ENCODE data around the gene ZSCAN23. TPM values are rescaled to one million over a fixed set of nuclear protein-coding genes. Genes with fewer than 3 reads are reported as not detected.

Gene ZSCAN23
- total and polyA plus RNA-seq, 2 of the 8 experiments (the other 6 are each of a cell fraction or from before 2014, with no cell fraction given), result 0.74 to 5.3 TPM

DNA sequence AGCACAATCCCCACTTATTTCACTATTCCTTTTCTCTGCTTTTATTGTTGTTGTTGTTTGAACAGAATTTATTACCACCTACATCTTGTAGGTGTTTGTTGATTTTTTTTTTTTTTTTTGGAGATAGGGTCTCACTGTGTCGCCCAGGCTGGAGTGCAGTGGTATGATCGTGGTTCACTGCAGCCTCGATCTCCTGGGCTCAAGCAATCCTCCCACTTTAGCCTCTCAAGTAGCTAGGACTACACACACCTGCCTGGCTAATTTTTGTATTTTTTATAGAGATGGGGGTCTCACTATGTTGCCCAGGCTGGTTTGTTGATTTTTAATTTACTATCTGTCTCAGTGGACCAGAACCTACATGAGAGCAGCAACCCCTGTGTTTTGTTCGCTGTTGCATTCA is 47.4 kb downstream of the ZSCAN23 start:
- DNase-seq (ENCODE audit: low read depth in 1 of 2, low spot score in 2 of 2) (no peak), FAIRE-seq (no peak)
- Histone ChIP-seq H2BK15ac (ENCODE audit: low read length) (no peak overlapping the region), H3K4ac (replicated peaks; ENCODE audit: insufficient read length, low read depth, low read length) (no peak overlapping the region), H3K23ac (ENCODE audit: insufficient read length) (no peak overlapping the region), H4K20me1 (replicated peaks in 1 of 2; ENCODE audit: control insufficient read depth in 1 of 2, insufficient read depth in 2 of 2, low read length in 2 of 2) (peaks cover 3 to 5% of the 10 kb centered on the region in 2 experiments), H3K18ac (ENCODE audit: extremely low read depth, low read length) (no peak overlapping the region), H3K27me3 (replicated peaks in 1 of 4; ENCODE audit: control insufficient read depth in 3 of 4, extremely low read depth in 1 of 4, insufficient read depth in 3 of 4, low read length in 3 of 4) (no peaks in the 10 kb centered on the region), H4K5ac (ENCODE audit: insufficient read length, low read depth, low read length) (no peak overlapping the region), H3K9ac (replicated peaks in 1 of 4; ENCODE audit: extremely low read depth in 1 of 4, low read depth in 3 of 4, low read length in 3 of 4) (no peak overlapping the region), H3K4me2 (ENCODE audit: insufficient read depth in 1 of 2, low read depth in 2 of 2, low read length in 2 of 2) (no peak overlapping the region), H3K14ac (ENCODE audit: insufficient read length) (no peak overlapping the region), H3K79me2 (ENCODE audit: control insufficient read depth in 1 of 2, insufficient read depth in 2 of 2, low read length in 2 of 2) (peaks cover 0 to 56% of the 10 kb centered on the region in 2 experiments; a peak in 3 of 4 replicates), H2AK5ac (ENCODE audit: low read depth, low read length) (no peak overlapping the region), H2AFZ (ENCODE audit: low read length) (no peak overlapping the region), H3K27ac (ENCODE audit: low read depth, low read length) (no peak overlapping the region), H3K9me3 (ENCODE audit: insufficient read depth in 2 of 2, low read depth in 1 of 2, low read length in 1 of 2) (no peaks in the 10 kb centered on the region), H4K91ac (replicated peaks; ENCODE audit: insufficient read length, low read length) (no peak overlapping the region), H3K4me1 (replicated peaks in 1 of 4; ENCODE audit: control insufficient read depth in 3 of 4, insufficient read depth in 4 of 4, low read length in 3 of 4) (peaks cover 0 to 2% (median 0%) of the 10 kb centered on the region in 4 experiments; a peak in 4 of 7 replicates), H3K4me3 (ENCODE audit: extremely low read depth in 1 of 4, insufficient read depth in 2 of 4, low read depth in 3 of 4, low read length in 4 of 4) (no peak overlapping the region), H3K79me1 (ENCODE audit: low read depth, low read length) (no peaks in the 10 kb centered on the region; the same call in 1 of the 2 replicates), H2BK12ac (ENCODE audit: low read depth, low read length) (no peak overlapping the region), H2BK20ac (ENCODE audit: low read length) (no peak overlapping the region), H2BK120ac (replicated peaks; ENCODE audit: low read depth, low read length) (no peak overlapping the region), H2BK5ac (ENCODE audit: low read depth, low read length) (no peak overlapping the region), H4K8ac (ENCODE audit: extremely low read depth, insufficient read depth, low read length) (no peak overlapping the region), H3K56ac (replicated peaks; ENCODE audit: insufficient read length, low read depth, low read length) (no peak overlapping the region), H3K23me2 (ENCODE audit: low read depth, low read length) (no peaks in the 10 kb centered on the region), H3K36me3 (ENCODE audit: control insufficient read depth in 2 of 4, insufficient read depth in 4 of 4, low read length in 3 of 4) (peaks cover 9 to 48% (median 26%) of the 10 kb centered on the region in 4 experiments)
- TF ChIP-seq FOSL1 (IDR thresholded peaks at IDR 0.05; ENCODE audit: insufficient read depth, low read depth, low read length), result no peak
- TF ChIP-seq, protein P1, sequence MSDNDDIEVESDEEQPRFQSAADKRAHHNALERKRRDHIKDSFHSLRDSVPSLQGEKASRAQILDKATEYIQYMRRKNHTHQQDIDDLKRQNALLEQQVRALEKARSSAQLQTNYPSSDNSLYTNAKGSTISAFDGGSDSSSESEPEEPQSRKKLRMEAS (IDR thresholded peaks at IDR 0.05), result no peak
- TF ChIP-seq NANOG (IDR thresholded peaks at IDR 0.05; ENCODE audit: insufficient read depth, low read depth, low read length, poor library complexity, severe bottlenecking), result no peak
- 97% methylated on average over 4 of the region's 4 CpGs; no CpG with 5 or more reads in 1 of the 2 experiments for WGBS, 2 experiments (ENCODE audit: extremely low coverage in 1 of 2, insufficient coverage in 1 of 2, insufficient read length in 1 of 2, insufficient replicate concordance in 2 of 2, low coverage in 1 of 2, low lambda C conversion rate in 2 of 2, missing lambda C conversion rate in 1 of 2)
- ChIA-PET POLR2A (ENCODE audit: partially characterized antibody) (interaction anchor here (7.1 kb wide), 1 partner anchor 12 kb away, joined by 62 read pairs; no protein-coding TSS in a partner anchor), CTCF (ENCODE audit: partially characterized antibody) (interaction anchor here (0.7 to 1.3 kb wide), 3 partner anchors 12 to 40 kb away, joined by 3 to 4 read pairs (median 3); no protein-coding TSS in a partner anchor)

All from H1 (cell line).